Measurements from ENCODE around the gene USP11.

The USP11 gene

GRCh38 chrX:47204970-47205369, 27.8 kb upstream of the USP11 start:
- no peak for DNase-seq

DNA sequence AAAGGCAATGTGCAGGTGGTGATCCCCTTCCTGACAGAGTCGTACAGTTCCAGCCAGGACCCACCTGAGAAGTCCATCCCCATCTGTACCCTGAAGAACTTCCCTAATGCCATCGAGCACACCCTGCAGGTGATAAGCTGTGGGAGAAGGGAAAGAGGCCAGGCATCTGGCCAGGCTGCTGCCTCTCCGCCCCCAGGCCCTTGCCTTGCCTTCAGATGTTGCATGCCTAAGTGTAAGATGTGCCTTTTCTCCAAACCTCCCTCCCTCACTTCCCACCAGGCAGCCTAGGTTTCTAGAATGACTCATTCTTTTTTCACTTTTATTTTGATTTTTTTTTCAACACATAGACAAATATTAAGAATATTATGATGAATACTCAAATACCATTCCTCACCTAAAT, 26.5 kb upstream of the USP11 start:
- DNase-seq = no peak

GRCh38 chrX:47208108-47208507, 24.7 kb upstream of the USP11 start:
- DNase-seq = no peak

DNA sequence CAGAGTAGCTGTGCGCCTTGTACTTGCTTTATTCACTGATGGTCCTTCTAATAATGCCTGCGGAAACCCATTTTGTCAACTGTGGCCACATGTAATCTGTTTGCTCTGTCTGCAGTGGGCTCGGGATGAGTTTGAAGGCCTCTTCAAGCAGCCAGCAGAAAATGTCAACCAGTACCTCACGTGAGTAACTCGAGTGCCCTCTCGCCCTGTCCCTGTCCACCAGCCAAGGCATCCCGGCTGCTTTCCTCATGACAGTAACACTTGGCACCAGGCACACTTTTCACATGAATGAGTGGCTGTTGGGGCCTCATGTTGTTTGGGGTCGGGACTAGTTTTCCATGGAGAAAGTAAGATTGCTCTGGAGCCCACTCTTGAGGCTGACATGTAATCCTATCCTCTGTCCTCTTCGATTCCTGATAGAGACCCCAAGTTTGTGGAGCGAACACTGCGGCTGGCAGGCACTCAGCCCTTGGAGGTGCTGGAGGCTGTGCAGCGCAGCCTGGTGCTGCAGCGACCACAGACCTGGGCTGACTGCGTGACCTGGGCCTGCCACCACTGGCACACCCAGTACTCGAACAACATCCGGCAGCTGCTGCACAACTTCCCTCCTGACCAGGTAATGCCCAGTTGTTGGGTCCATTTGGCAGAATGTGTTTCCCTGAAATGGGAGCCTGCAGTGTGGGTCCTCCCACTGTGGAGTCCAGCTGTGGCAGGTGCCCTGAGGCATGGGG, 23.1 kb upstream of the USP11 start:
- no peak for DNase-seq

DNA sequence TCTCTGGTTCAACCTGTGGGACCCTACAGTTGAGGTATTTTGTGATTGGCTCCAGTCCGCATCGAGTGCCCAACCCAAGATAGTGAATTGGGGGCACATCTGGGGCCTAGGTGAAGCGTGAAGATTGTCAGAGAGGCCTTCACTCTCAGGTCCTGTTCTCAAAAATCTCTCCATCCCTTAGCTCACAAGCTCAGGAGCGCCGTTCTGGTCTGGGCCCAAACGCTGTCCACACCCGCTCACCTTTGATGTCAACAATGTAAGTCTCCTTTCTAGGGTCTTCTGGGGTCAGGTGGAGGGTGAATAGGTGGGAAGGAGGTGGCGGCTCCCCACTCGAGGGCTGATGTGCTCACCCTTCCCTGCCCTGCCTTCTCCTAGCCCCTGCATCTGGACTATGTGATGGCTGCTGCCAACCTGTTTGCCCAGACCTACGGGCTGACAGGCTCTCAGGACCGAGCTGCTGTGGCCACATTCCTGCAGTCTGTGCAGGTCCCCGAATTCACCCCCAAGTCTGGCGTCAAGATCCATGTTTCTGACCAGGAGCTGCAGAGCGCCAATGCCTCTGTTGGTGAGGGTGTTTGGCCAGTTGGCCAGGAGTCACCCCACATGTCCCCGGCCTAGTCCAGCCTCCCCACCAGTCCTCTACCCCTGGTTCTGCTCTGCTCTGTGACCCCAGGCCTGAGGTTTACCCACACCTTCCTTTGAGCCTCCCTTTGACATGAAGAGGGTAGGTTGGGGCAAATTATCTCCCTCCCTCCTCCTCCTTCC, 22.0 kb upstream of the USP11 start:
- DNase-seq = no peak

DNA sequence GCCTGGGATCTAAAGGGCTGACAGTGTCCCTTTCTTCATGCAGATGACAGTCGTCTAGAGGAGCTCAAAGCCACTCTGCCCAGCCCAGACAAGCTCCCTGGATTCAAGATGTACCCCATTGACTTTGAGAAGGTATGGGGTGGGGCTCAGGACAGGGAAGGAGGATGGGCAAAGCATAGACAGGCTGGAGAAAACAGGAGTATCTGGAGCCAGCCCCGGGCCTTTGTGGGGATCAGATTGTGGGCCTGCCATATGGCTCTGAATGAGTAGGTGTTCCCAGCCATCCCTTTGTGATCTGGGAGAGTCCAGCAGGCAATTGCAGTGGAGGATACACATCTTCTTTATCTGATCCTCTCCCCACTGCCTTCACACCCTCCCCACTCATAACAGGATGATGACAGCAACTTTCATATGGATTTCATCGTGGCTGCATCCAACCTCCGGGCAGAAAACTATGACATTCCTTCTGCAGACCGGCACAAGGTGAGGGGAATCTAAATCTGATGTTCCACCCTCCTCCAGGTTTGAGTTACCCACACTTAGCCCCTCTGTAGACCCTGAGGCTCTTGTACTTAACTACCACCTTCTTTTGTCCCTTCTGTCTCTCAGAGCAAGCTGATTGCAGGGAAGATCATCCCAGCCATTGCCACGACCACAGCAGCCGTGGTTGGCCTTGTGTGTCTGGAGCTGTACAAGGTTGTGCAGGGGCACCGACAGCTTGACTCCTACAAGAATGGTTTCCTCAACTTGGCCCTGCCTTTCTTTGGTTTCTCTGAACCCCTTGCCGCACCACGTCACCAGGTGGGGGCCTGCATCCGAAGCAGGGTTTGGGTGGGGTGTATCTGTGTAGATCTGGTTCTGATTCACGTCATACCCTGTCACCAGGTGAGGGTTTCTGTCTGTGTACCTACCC, 20.2 kb upstream of the USP11 start:
- DNase-seq = no peak

DNA sequence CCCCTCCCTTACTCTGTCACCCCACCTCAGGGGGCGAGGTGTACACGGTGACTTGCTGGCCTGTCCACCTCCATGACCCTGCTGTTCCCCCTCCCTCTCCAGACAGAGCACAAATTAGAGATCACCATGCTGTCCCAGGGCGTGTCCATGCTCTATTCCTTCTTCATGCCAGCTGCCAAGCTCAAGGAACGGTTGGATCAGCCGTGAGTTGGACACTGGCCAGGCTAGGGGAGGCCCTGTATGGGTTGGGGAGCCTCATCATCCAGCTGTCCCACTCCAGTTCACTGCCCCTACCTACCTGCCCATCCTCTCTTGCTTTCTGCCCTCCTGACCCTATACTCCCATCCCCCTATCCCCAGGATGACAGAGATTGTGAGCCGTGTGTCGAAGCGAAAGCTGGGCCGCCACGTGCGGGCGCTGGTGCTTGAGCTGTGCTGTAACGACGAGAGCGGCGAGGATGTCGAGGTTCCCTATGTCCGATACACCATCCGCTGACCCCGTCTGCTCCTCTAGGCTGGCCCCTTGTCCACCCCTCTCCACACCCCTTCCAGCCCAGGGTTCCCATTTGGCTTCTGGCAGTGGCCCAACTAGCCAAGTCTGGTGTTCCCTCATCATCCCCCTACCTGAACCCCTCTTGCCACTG, 18.3 kb upstream of the USP11 start:
- DNase-seq = no peak

DNA sequence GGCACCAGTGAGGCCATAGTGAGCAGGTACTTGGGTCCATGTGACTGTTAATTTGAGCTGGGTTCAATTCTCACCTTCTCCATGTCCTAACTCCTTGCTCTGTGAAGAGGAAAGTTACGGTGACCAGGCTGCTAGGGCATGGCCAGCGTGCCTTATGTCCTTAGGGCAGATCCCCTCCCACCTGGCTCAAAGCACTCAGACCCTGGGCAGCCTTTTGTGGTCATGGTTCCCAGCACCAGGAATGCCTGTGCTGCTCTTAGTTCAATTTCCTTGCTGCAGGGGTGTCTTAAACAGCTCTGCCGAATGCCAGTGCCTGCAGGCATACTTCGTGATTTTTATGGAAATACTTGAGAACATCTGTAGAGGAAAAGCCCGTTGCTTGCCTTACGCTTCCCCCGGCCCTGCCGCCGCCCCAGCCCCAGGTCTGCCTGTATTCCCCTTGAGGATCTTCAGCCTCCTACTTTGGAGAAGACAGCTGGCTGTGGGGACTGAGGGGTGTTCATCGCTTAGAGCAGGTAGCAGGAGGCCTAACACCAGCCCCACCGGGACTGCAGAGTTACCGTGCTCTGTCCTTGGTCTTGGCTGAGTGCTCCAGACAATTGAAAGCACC, 17.4 kb upstream of the USP11 start:
- no peak for DNase-seq

- DNase-seq = no peak
Measured at GRCh38 chrX:47216393-47216925, 16.4 kb upstream of the USP11 start.

GRCh38 chrX:47217121-47217851, 15.5 kb upstream of the USP11 start:
- peak; percentile 28 for DNase-seq

GRCh38 chrX:47217852-47218279, 14.9 kb upstream of the USP11 start:
- peak; percentile 95 for DNase-seq

DNA sequence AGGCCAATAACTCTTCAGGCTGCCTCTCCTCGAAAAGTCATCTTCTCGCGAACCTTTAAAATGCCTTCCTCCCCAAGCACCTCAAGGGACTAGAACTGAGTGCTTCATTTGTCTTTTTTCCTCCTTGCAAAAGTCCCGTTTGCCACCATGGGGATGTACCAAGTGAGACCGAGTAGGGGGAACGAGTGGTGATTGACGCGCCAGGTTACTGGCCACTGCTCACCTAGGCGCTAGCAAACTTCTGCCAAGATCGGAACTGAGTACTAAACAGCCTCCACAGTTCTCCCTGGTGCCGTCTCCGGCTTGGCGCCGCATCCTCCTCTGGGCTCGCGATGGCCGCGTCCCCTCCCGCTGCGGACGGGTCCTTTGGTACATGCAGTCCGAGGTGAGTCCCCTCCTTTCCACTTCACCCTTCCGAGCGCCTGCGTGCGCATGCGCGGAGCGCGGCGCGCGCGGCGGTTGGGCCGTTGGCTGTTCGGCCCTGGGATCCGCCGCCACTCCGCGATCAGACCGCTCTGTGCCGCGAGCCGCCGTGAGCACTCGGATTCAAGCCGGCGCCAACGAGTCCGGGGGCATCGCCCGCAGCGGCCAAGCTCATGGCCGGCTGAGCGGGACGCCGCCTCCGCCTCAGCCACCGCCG, 14.4 kb upstream of the USP11 start, which contains the start of gene CDK16:
CDK16 (plus strand) TSS at position 402 of the 640 bp plus-strand sequence. CDS start 4,877 bp downstream, outside the sequence.
- DNase-seq = peak; percentile 73

DNA sequence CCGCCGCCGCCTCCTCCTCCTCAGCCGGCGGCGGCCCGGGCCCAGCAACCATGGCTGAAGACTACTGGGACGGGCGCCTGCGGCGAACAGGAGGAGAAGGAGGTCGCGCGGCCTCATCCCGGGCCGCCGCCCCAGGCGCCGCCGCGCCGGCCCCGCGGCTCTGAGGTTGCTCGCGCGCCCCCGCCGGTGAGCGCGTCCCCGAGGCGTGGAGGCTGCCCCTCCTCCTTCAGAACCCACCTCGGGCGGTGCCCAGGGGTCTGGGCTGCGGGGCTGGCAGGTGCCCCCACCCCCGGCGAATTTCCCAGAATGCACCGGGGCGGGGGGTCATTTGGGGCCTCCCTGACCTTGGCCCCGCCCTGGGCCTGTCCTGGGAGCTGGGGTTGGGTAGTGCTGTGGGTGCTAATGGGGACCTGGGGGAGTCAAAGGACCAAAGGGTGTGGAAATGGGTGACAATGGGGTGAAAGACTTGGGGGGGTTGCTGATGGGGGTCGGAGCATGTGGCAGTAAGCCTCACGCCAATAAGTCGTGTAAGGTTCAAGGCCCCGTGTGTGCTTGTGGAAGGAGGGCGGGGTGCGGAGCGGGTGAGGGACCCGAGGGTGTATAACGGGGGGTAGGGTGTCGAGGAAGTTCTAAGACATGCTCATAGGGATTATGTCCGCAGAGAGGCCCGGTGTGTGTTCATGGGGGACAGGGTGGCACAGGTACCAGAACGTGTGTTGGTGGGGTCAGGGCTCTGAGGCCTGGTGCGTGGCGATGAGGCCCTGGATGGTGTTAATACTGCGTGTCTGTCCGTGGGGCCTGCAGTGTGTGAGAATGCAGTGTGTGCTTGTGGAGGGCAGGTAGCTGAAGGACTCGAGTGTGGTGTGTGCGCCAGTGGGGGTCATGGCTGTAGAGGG, 13.6 kb upstream of the USP11 start:
- peak; percentile 59 for DNase-seq

- no peak for DNase-seq
Measured at GRCh38 chrX:47221756-47222155, 11.1 kb upstream of the USP11 start.

GRCh38 chrX:47222751-47223350, 10.0 kb upstream of the USP11 start:
- DNase-seq = no peak

DNA sequence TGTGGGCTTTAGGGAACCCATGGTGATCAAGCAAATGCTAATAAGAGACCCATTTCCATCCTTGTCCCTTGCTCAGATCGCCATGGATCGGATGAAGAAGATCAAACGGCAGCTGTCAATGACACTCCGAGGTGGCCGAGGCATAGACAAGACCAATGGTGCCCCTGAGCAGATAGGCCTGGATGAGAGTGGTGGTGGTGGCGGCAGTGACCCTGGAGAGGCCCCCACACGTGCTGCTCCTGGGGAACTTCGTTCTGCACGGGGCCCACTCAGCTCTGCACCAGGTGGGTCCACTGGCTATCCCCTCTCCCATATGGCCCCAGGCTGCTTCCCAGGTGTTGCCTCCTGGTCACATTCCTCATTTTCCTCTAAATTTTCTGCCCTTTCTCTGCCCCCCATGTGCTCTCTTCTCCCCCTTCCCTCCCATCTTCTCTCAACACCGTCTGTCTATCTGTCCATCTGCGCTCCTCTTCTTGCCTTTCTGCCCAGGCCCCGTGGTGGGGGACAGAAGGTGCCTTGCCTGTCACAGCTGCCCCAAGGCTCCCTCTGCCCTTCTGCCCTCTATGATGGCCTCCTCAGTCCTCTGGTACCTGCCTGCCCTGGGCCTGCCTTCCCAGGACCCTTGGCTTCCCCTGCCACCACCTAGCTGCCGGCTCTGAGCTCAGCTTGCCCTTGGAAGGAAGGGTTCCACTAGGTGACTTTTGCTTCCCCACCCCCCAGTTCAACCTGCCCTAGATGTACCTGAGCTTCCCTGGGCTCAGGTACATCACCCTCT, 9.1 kb upstream of the USP11 start:
- no peak for DNase-seq

DNA sequence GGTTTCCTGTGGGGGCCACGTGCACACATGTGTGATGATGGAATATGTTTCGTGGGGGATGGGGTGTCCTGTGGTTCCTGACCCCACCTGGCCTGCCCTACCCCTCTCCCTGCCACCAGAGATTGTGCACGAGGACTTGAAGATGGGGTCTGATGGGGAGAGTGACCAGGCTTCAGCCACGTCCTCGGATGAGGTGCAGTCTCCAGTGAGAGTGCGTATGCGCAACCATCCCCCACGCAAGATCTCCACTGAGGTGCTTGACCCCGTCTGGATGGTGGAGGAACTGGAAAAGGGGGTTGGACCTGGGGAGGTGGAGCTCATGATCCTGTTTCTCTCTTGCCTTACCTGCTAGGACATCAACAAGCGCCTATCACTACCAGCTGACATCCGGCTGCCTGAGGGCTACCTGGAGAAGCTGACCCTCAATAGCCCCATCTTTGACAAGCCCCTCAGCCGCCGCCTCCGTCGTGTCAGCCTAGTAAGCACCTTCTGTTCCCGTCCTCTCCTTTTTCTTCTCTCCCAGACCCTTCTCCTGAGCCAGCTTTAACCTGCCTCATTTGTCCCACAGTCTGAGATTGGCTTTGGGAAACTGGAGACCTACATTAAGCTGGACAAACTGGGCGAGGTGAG, 8.4 kb upstream of the USP11 start:
- DNase-seq = no peak

DNA sequence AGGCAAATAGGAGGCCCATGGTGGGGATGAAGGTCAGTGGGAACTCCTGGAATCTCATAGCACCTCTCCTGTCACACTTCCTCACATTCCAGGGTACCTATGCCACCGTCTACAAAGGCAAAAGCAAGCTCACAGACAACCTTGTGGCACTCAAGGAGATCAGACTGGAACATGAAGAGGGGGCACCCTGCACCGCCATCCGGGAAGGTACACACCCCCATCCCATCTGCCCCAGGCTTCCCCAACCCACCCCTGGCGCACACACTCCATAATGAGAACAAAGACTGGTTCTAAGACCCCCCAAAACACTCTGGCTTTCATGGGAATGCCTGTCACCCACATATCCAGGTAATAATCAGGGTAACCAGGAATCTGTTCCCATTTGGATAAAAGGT, 7.9 kb upstream of the USP11 start:
- no peak for DNase-seq

All from activated CD4-positive, alpha-beta T cell treated with anti-CD3 and anti-CD28 coated beads for 48 hours (primary cell).